Measurements from ENCODE around the gene INSRR. TPM values are rescaled to one million over a fixed set of nuclear protein-coding genes. Genes with fewer than 3 reads are reported as not detected.
A peak's percentile ranks its signal among the peaks of the same experiment; 100 is the strongest.

INSRR gene
- total and polyA plus RNA-seq, 2 of the 8 experiments (the other 6 are each of a cell fraction or from before 2014, with no cell fraction given), result 0.02 TPM; not detected in 1

DNA sequence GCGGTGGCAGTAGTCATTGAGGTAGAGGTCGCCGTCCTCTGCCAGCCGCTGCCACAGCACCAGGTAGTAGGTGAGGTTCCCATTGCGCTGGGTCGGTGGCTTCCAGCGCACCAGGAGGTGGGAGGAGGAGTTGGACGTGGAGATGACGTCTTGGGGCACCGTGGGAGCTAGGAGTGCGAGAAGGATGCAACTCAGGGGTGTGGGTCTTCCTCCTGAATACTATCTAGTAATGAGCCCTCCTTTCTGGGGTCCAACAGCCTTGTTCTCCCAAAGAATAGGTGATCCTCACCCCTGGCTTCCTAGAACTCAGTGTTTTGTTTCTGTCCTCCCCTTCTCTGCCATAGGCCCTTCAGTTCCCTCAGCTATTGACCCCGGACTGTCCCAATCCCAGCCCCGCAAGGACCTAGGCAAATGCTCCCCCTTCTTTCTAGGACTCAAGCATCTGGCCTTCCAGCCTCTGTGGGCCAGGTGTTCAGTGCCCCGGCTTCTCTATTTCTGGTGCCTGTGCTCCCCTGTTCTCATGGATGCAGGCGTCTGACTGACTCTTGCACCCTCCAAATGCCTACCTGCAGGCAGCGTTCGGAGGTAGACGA is 12.9 kb downstream of the INSRR start:
- Histone ChIP-seq H3K56ac (replicated peaks; ENCODE audit: insufficient read length, low read depth, low read length) (no peak overlapping the region), H3K79me2 (ENCODE audit: control insufficient read depth in 1 of 2, insufficient read depth in 2 of 2, low read length in 2 of 2) (no peaks in the 10 kb centered on the region), H3K18ac (ENCODE audit: extremely low read depth, low read length) (no peak overlapping the region), H2BK120ac (replicated peaks; ENCODE audit: low read depth, low read length) (no peak overlapping the region), H3K79me1 (ENCODE audit: low read depth, low read length) (no peaks in the 10 kb centered on the region), H4K20me1 (replicated peaks in 1 of 2; ENCODE audit: control insufficient read depth in 1 of 2, insufficient read depth in 2 of 2, low read length in 2 of 2) (peaks cover 7 to 19% of the 10 kb centered on the region in 2 experiments), H3K9me3 (ENCODE audit: insufficient read depth in 2 of 2, low read depth in 1 of 2, low read length in 1 of 2) (no peaks in the 10 kb centered on the region), H3K4me3 (ENCODE audit: extremely low read depth in 1 of 4, insufficient read depth in 2 of 4, low read depth in 3 of 4, low read length in 4 of 4) (peak overlapping the region in 1 of 4 experiments; percentile 58; a peak in 2 of 8 replicates), H4K8ac (ENCODE audit: extremely low read depth, insufficient read depth, low read length) (no peak overlapping the region; the same call in 1 of the 2 replicates), H3K23ac (ENCODE audit: insufficient read length) (no peak overlapping the region), H2BK12ac (ENCODE audit: low read depth, low read length) (0 out of 2 replicates have a peak overlapping the region, but pooled peaks have one; percentile 60), H3K9ac (replicated peaks in 1 of 4; ENCODE audit: extremely low read depth in 1 of 4, low read depth in 3 of 4, low read length in 3 of 4) (no peak overlapping the region), H2BK20ac (ENCODE audit: low read length) (no peak overlapping the region), H3K23me2 (ENCODE audit: low read depth, low read length) (peaks cover 12% of the 10 kb centered on the region), H2BK15ac (ENCODE audit: low read length) (no peak overlapping the region), H2AFZ (ENCODE audit: low read length) (no peak overlapping the region), H2BK5ac (ENCODE audit: low read depth, low read length) (no peak overlapping the region; the same call in 1 of the 2 replicates), H4K91ac (replicated peaks; ENCODE audit: insufficient read length, low read length) (no peak overlapping the region), H3K27me3 (replicated peaks in 1 of 4; ENCODE audit: control insufficient read depth in 3 of 4, extremely low read depth in 1 of 4, insufficient read depth in 3 of 4, low read length in 3 of 4) (peaks cover 68 to 91% (median 83%) of the 10 kb centered on the region in 4 experiments), H2AK5ac (ENCODE audit: low read depth, low read length) (no peak overlapping the region), H3K4me2 (ENCODE audit: insufficient read depth in 1 of 2, low read depth in 2 of 2, low read length in 2 of 2) (peak overlapping the region; percentile 87 to 92), H3K36me3 (ENCODE audit: control insufficient read depth in 2 of 4, insufficient read depth in 4 of 4, low read length in 3 of 4) (no peaks in the 10 kb centered on the region), H4K5ac (ENCODE audit: insufficient read length, low read depth, low read length) (no peak overlapping the region), H3K14ac (ENCODE audit: insufficient read length) (no peak overlapping the region), H3K27ac (ENCODE audit: low read depth, low read length) (no peak overlapping the region), H3K4me1 (replicated peaks in 1 of 4; ENCODE audit: control insufficient read depth in 3 of 4, insufficient read depth in 4 of 4, low read length in 3 of 4) (peaks cover 0 to 25% (median 12%) of the 10 kb centered on the region in 4 experiments; a peak in 5 of 7 replicates), H3K4ac (replicated peaks; ENCODE audit: insufficient read length, low read depth, low read length) (no peak overlapping the region)
- ChIA-PET CTCF (ENCODE audit: partially characterized antibody) (interaction anchor here (0.7 to 25.2 kb wide), 8 partner anchors 13 to 194 kb away, joined by 3 to 719 read pairs (median 4); partner anchors contain the start of genes INSRR, NTRK1 and PEAR1), POLR2A (ENCODE audit: partially characterized antibody) (interaction anchor here (0.6 kb wide), 1 partner anchor 1022 kb away, joined by 4 read pairs; no protein-coding TSS in a partner anchor)
- TF ChIP-seq SUZ12 (IDR thresholded peaks at IDR 0.05; ENCODE audit: low read length) (peak; percentile 65; the same call in 1 of the 2 replicates), EZH2 (IDR thresholded peaks at IDR 0.05; ENCODE audit: low read depth, low read length, severe bottlenecking) (peak; percentile 77), TBP (IDR thresholded peaks at IDR 0.05; ENCODE audit: low read depth, low read length) (no peak)
- DNase-seq (ENCODE audit: low read depth in 1 of 2, low spot score in 2 of 2) (no peak), FAIRE-seq (no peak)
- 44% methylated on average over 16 of the region's 18 CpGs; no CpG with 5 or more reads in 1 of the 2 experiments for WGBS, 2 experiments (ENCODE audit: extremely low coverage in 1 of 2, insufficient coverage in 1 of 2, insufficient read length in 1 of 2, insufficient replicate concordance in 2 of 2, low coverage in 1 of 2, low lambda C conversion rate in 2 of 2, missing lambda C conversion rate in 1 of 2)
